ENCODE data around the gene OCA2.

The OCA2 gene

DNA sequence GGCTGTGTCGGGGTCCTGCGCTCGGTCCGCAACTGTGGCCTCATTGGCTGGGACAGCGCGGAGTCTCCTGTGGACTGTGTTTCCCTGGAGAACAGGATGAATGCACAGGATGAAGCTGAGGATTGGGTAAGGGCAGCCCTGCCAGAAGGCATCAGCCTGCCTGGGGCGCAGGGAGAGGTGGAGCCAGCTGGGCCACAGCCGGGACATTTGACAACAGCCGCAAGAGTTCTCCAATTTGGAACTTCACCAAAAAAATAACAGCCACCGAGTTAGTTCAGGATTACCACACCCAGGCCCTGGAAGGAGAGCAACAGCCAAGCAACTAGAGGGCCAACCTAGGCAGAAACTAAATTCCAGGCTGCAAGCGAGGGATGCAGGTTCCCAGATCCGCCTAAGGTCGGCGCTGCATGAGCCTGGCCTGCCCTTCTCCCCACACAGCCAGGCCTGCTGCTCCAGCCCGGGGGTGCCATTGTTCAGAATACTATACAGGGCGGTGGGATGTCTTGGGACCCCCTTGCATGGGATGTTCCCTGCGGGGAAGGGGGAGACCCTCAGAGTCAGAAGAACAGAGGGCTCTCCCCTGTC, 229.3 kb downstream of the OCA2 start:
- no peak for DNase-seq
- no peak overlapping the region for H3K27ac ChIP-seq (ENCODE audit: insufficient read depth, low read length, poor library complexity, severe bottlenecking)
- no peak overlapping the region for H3K4me3 ChIP-seq (ENCODE audit: insufficient read depth, low read depth, low read length, poor library complexity, severe bottlenecking)
- no peaks in the 10 kb centered on the region for H3K36me3 ChIP-seq (ENCODE audit: control insufficient read depth, insufficient read depth, low read length)
- no peaks in the 10 kb centered on the region for H3K27me3 ChIP-seq (replicated peaks; ENCODE audit: control insufficient read depth, insufficient read depth, low read length, poor library complexity, severe bottlenecking)
- H3K4me1 ChIP-seq (ENCODE audit: control insufficient read depth, insufficient read depth, low read length, poor library complexity, severe bottlenecking), result no peaks in the 10 kb centered on the region
- no peaks in the 10 kb centered on the region for H3K9me3 ChIP-seq (ENCODE audit: control insufficient read depth, low read length)

DNA sequence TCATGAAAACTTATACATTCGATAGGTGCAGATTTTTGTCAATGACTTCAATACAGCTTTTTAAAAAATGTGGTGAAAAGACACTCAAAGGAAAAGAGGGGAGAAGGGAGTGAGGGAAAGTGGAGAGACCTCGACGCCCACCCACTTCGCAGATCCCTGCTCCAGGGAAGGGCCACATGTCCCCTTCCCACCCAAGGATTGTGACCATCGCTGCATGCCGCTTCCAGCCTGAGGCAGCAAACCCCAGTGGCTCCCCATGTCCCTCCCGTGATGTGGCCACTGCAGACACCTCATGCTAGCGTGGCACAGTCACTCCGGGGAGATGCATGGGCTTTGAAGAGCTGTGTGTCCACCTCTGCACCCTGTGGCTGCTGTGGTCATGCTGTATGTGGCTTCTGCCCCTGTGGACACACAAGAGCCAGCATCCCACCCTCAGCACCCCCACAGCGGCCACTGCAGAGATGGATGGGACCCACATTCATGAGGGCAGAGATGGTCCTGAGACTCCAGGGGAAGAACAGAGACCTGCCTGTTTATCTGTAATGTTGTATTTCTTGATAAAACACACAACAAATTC, 230.2 kb downstream of the OCA2 start:
- no peaks in the 10 kb centered on the region for H3K27me3 ChIP-seq (replicated peaks; ENCODE audit: control insufficient read depth, insufficient read depth, low read length, poor library complexity, severe bottlenecking)
- no peak overlapping the region for H3K4me3 ChIP-seq (ENCODE audit: insufficient read depth, low read depth, low read length, poor library complexity, severe bottlenecking)
- no peak for DNase-seq
- no peaks in the 10 kb centered on the region for H3K9me3 ChIP-seq (ENCODE audit: control insufficient read depth, low read length)
- H3K36me3 ChIP-seq (ENCODE audit: control insufficient read depth, insufficient read depth, low read length), result no peaks in the 10 kb centered on the region
- H3K4me1 ChIP-seq (ENCODE audit: control insufficient read depth, insufficient read depth, low read length, poor library complexity, severe bottlenecking), result no peaks in the 10 kb centered on the region
- no peak overlapping the region for H3K27ac ChIP-seq (ENCODE audit: insufficient read depth, low read length, poor library complexity, severe bottlenecking)

DNA sequence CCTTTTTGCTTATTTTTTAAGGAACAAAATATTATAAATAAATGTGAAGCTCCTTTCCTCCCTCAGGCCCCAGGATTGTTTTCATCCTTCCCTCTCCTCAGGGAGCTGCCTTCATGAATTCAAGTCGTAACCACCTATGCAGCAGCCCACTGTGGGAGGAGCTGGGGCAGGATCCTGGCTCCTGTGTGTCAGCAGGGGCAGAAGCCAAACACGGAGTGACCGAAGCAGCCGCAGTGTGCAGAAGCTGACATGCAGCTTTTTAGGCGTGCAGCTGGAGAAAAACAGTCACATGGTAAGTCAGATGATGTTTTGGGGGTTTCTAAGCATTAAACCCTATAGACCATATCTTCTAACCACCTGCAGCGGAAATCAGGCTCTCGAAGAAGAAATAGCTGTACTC, 231.3 kb downstream of the OCA2 start:
- no peak overlapping the region for H3K27ac ChIP-seq (ENCODE audit: insufficient read depth, low read length, poor library complexity, severe bottlenecking)
- no peaks in the 10 kb centered on the region for H3K27me3 ChIP-seq (replicated peaks; ENCODE audit: control insufficient read depth, insufficient read depth, low read length, poor library complexity, severe bottlenecking)
- no peaks in the 10 kb centered on the region for H3K4me1 ChIP-seq (ENCODE audit: control insufficient read depth, insufficient read depth, low read length, poor library complexity, severe bottlenecking)
- no peak for DNase-seq
- no peaks in the 10 kb centered on the region for H3K9me3 ChIP-seq (ENCODE audit: control insufficient read depth, low read length)
- H3K36me3 ChIP-seq (ENCODE audit: control insufficient read depth, insufficient read depth, low read length), result no peaks in the 10 kb centered on the region
- H3K4me3 ChIP-seq (ENCODE audit: insufficient read depth, low read depth, low read length, poor library complexity, severe bottlenecking), result no peak overlapping the region

DNA sequence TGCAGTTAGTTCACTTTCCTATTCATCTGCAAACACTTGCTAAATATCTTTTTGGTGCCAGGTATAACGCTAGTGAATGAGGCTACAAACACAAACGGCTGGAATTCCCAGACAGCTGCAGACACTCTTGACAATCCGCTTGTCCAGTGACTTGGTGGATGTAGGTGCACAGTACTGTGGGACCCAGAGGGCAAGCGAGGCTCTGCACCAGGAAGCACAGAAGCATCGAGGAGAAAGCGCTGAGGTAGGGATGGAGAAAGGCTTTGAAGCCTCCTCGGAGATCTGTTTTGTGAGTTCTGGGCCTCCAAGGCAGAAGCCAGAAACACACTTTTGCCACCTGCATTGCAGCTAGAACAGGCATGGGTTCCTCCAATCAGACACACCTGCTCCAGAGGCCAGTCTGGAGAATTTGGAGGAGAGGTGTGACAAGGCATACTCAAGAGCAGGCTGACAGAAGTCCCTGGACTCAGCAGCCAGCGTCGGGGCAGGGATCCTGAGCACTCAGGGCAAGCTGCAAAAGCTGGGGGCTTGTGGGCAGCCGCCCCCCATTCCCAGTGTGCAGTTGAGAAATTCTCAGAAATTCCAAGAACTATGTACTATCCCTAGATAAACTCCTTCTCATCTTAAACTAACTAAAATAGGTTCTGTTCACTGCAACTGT, 232.5 kb downstream of the OCA2 start:
- DNase-seq, result no peak
- Histone ChIP-seq H3K9me3 (ENCODE audit: control insufficient read depth, low read length) (no peaks in the 10 kb centered on the region), H3K27ac (ENCODE audit: insufficient read depth, low read length, poor library complexity, severe bottlenecking) (no peak overlapping the region), H3K36me3 (ENCODE audit: control insufficient read depth, insufficient read depth, low read length) (no peaks in the 10 kb centered on the region), H3K27me3 (replicated peaks; ENCODE audit: control insufficient read depth, insufficient read depth, low read length, poor library complexity, severe bottlenecking) (no peaks in the 10 kb centered on the region), H3K4me1 (ENCODE audit: control insufficient read depth, insufficient read depth, low read length, poor library complexity, severe bottlenecking) (no peaks in the 10 kb centered on the region), H3K4me3 (ENCODE audit: insufficient read depth, low read depth, low read length, poor library complexity, severe bottlenecking) (no peak overlapping the region)

DNA sequence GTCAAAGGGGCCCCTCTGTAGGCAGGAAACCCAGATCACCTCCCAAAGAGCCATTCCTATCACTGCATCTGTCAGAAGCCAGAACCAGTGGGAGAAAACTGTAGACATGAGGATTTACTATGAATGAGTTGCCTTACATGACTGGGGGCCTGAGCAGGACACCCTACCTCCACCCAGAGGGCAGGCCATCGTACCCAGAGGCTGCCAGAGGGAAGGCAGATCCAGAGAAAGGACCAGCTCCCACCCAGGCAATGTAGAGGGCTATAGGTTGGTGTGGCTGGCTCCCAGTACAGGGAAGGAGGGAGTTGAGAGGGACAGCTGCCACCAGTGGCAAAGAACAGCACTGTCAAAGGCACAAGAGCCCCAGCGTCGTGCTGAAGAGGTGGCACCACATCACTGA, 233.2 kb downstream of the OCA2 start:
- no peak for DNase-seq
- Histone ChIP-seq H3K4me1 (ENCODE audit: control insufficient read depth, insufficient read depth, low read length, poor library complexity, severe bottlenecking) (no peaks in the 10 kb centered on the region), H3K27me3 (replicated peaks; ENCODE audit: control insufficient read depth, insufficient read depth, low read length, poor library complexity, severe bottlenecking) (no peaks in the 10 kb centered on the region), H3K36me3 (ENCODE audit: control insufficient read depth, insufficient read depth, low read length) (no peaks in the 10 kb centered on the region), H3K9me3 (ENCODE audit: control insufficient read depth, low read length) (no peaks in the 10 kb centered on the region), H3K4me3 (ENCODE audit: insufficient read depth, low read depth, low read length, poor library complexity, severe bottlenecking) (no peak overlapping the region), H3K27ac (ENCODE audit: insufficient read depth, low read length, poor library complexity, severe bottlenecking) (no peak overlapping the region)

DNA sequence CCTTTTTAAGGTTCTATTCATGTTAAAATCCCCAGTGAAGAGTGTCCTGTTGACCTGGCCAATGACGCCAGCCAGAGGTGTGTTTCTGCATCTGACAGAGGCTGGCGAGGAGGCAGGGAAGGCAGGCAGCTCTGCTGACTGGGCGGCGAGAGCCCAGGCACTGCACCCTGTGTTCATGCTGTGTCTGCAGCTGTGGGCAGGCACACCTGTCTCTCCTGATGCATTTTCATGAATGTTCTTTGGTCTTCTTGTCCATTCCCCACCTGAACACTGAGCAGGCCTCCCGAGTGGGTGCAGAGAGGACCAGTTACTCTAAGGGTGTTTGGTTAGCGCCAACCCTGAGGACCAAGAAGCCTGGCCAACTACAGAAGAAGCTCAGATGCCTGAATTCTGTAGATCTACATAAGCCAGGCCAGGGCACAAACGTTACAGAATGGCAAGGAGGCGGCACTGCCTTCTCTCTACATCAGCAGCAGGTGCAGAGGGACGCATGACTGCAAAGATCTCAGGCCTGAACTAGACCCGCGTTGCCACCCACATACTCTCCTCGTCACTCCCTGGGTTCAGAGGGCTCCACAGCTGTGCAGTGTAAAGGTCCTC, 233.7 kb downstream of the OCA2 start:
- Histone ChIP-seq H3K4me1 (ENCODE audit: control insufficient read depth, insufficient read depth, low read length, poor library complexity, severe bottlenecking) (no peaks in the 10 kb centered on the region), H3K27ac (ENCODE audit: insufficient read depth, low read length, poor library complexity, severe bottlenecking) (no peak overlapping the region), H3K36me3 (ENCODE audit: control insufficient read depth, insufficient read depth, low read length) (no peaks in the 10 kb centered on the region), H3K4me3 (ENCODE audit: insufficient read depth, low read depth, low read length, poor library complexity, severe bottlenecking) (no peak overlapping the region), H3K27me3 (replicated peaks; ENCODE audit: control insufficient read depth, insufficient read depth, low read length, poor library complexity, severe bottlenecking) (no peaks in the 10 kb centered on the region), H3K9me3 (ENCODE audit: control insufficient read depth, low read length) (no peaks in the 10 kb centered on the region)
- DNase-seq, result no peak

DNA sequence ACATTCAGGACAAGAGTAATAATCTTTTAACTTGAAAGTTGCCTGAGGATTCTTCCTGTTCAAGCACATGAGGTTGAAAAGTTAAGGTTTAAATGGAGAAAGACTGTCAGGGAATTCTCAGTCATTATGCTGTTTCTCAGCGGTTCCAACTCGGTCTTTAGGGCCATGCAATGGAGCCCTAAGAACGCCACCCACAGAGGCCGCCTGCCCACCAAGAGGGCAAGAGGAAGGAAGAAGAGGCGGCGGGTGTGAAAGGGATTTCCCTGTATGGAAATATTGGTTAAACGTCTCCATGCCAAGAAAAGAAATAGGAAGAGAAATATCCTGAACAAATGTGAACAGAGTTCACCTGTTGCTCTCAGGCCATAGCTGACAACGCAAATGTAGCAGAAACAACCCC, 234.4 kb downstream of the OCA2 start:
- H3K9me3 ChIP-seq (ENCODE audit: control insufficient read depth, low read length), result no peaks in the 10 kb centered on the region
- no peak overlapping the region for H3K27ac ChIP-seq (ENCODE audit: insufficient read depth, low read length, poor library complexity, severe bottlenecking)
- no peaks in the 10 kb centered on the region for H3K36me3 ChIP-seq (ENCODE audit: control insufficient read depth, insufficient read depth, low read length)
- DNase-seq, result no peak
- H3K4me1 ChIP-seq (ENCODE audit: control insufficient read depth, insufficient read depth, low read length, poor library complexity, severe bottlenecking), result no peaks in the 10 kb centered on the region
- no peaks in the 10 kb centered on the region for H3K27me3 ChIP-seq (replicated peaks; ENCODE audit: control insufficient read depth, insufficient read depth, low read length, poor library complexity, severe bottlenecking)
- H3K4me3 ChIP-seq (ENCODE audit: insufficient read depth, low read depth, low read length, poor library complexity, severe bottlenecking), result no peak overlapping the region

DNA sequence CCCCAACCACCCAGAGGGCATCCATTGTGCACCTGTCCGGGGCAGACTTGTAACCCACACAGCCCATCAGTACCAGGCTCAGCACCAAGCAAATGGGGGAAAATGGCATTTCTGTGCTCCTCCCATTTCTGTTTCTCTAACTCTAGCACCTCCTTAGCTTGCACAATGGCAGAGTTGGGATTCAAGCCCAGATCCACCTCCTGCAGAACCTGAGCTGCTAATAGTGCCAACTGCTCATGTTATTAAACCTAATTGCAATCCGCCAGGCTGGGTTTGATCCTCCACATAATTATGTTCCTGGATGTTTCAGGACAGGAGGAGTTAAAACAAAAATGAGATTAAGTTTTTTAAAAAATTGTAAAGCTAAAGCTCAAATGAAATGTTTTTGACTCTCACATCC, 235.0 kb downstream of the OCA2 start:
- H3K36me3 ChIP-seq (ENCODE audit: control insufficient read depth, insufficient read depth, low read length), result no peaks in the 10 kb centered on the region
- H3K4me3 ChIP-seq (ENCODE audit: insufficient read depth, low read depth, low read length, poor library complexity, severe bottlenecking), result no peak overlapping the region
- DNase-seq, result no peak
- H3K9me3 ChIP-seq (ENCODE audit: control insufficient read depth, low read length), result no peaks in the 10 kb centered on the region
- no peaks in the 10 kb centered on the region for H3K4me1 ChIP-seq (ENCODE audit: control insufficient read depth, insufficient read depth, low read length, poor library complexity, severe bottlenecking)
- H3K27me3 ChIP-seq (replicated peaks; ENCODE audit: control insufficient read depth, insufficient read depth, low read length, poor library complexity, severe bottlenecking), result no peaks in the 10 kb centered on the region
- H3K27ac ChIP-seq (ENCODE audit: insufficient read depth, low read length, poor library complexity, severe bottlenecking), result no peak overlapping the region

DNA sequence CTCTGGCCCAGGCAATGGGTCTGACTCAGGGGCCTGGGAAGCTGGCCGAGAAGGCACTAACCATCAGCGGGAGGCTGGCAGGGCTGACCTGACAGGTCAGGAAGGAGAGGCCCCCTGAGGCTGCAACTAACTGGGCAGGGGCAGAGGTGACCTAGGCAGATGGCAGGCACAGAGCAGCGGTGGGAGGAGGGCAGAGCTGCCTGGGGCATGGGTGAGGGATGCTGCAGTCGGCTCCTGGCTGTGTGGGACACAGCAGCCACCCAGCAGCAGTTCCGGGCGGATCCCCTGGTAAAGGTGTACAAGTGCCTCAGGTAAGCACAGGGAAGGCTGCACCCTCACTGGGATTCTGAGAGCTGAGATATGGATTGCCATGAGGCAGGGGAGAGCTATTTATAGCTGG, 236.1 kb downstream of the OCA2 start:
- Histone ChIP-seq H3K36me3 (ENCODE audit: control insufficient read depth, insufficient read depth, low read length) (no peaks in the 10 kb centered on the region), H3K9me3 (ENCODE audit: control insufficient read depth, low read length) (no peaks in the 10 kb centered on the region), H3K27ac (ENCODE audit: insufficient read depth, low read length, poor library complexity, severe bottlenecking) (no peak overlapping the region), H3K4me3 (ENCODE audit: insufficient read depth, low read depth, low read length, poor library complexity, severe bottlenecking) (no peak overlapping the region), H3K27me3 (replicated peaks; ENCODE audit: control insufficient read depth, insufficient read depth, low read length, poor library complexity, severe bottlenecking) (no peaks in the 10 kb centered on the region), H3K4me1 (ENCODE audit: control insufficient read depth, insufficient read depth, low read length, poor library complexity, severe bottlenecking) (no peaks in the 10 kb centered on the region)
- no peak for DNase-seq

DNA sequence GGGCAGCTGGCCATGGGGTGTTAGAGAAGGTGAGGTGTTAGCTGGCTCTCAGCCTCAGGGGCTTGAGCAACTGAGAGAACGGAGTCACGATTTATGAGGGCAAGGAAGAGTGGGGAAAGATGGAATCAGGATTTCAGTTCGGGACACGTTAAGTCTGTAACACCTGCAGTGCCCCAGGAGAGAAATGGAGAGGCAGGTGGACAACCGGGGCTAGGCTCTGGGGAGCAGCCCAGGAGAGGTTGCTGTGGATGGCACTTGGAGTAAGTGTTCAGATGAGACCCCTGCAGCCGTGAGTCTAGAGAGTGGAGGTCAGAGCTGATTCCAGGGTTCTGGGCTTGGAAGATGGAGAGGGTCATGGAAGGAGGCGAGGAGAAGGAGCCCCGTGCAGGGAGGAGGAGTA, 237.9 kb downstream of the OCA2 start:
- no peak for DNase-seq
- Histone ChIP-seq H3K4me3 (ENCODE audit: insufficient read depth, low read depth, low read length, poor library complexity, severe bottlenecking) (no peak overlapping the region), H3K36me3 (ENCODE audit: control insufficient read depth, insufficient read depth, low read length) (no peaks in the 10 kb centered on the region), H3K4me1 (ENCODE audit: control insufficient read depth, insufficient read depth, low read length, poor library complexity, severe bottlenecking) (no peaks in the 10 kb centered on the region), H3K27ac (ENCODE audit: insufficient read depth, low read length, poor library complexity, severe bottlenecking) (no peak overlapping the region), H3K9me3 (ENCODE audit: control insufficient read depth, low read length) (no peaks in the 10 kb centered on the region), H3K27me3 (replicated peaks; ENCODE audit: control insufficient read depth, insufficient read depth, low read length, poor library complexity, severe bottlenecking) (no peaks in the 10 kb centered on the region)
